H1 (cell line): ENCODE data around the gene ABCA1. TPM values are rescaled to one million over a fixed set of nuclear protein-coding genes. Genes with fewer than 3 reads are reported as not detected.
A peak's percentile ranks its signal among the peaks of the same experiment; 100 is the strongest.

Source experiments
- CTCF ChIA-PET: fragments of 300-600 bp; sonication (Branson Sonifier 250); formaldehyde crosslinking; loops from one replicate; lab custom pipeline; 2021; ENCODE audit not compliant: partially characterized antibody; lab: Charles Lee
- POLR2A ChIA-PET: fragments of 300-600 bp; sonication (Branson Sonifier 250); formaldehyde crosslinking; loops from one replicate; lab custom pipeline; 2021; ENCODE audit warnings: inconsistent platforms; ENCODE audit not compliant: partially characterized antibody; lab: Charles Lee
- DNase-seq, 2 experiments: peaks; one replicate each; pipeline versions ENCODE4 v3.0.0 to v3.0.0-alpha.2; 2010 to 2022; ENCODE audit warnings: low spot score in 2 of 2, low read depth in 1 of 2, mixed read lengths in 1 of 2
- FAIRE-seq: peaks from 2 replicates; lab custom pipeline; 2011; peaks lifted over from hg19 to GRCh38; lab: Jason Lieb, UNC
- H2AFZ ChIP-seq: 2 replicates; pipeline ENCODE4 v1.8.1; 2012; ENCODE audit warnings: low read length, inconsistent platforms
- H2AK5ac ChIP-seq: 2 replicates; pipeline ENCODE4 v1.6.1; 2013; ENCODE audit warnings: low read depth, low read length
- H2BK120ac ChIP-seq: replicated peaks from 2 replicates; pipeline ENCODE3; 2013; ENCODE audit warnings: low read depth, low read length, inconsistent platforms
- H2BK12ac ChIP-seq: 2 replicates; pipeline ENCODE4 v1.6.1; 2013; ENCODE audit warnings: low read depth, low read length
- H2BK15ac ChIP-seq: 2 replicates; pipeline ENCODE4 v1.6.1; 2013; ENCODE audit warnings: low read length
- H2BK20ac ChIP-seq: 2 replicates; pipeline ENCODE4 v1.6.1; 2013; ENCODE audit warnings: low read length
- H2BK5ac ChIP-seq: 2 replicates; pipeline ENCODE4 v1.6.1; 2013; ENCODE audit warnings: low read depth, low read length
- H3K14ac ChIP-seq: 2 replicates; pipeline ENCODE4 v1.6.1; 2013; ENCODE audit warnings: inconsistent platforms; ENCODE audit not compliant: insufficient read length
- H3K18ac ChIP-seq: 2 replicates; pipeline ENCODE4 v1.6.1; 2013; ENCODE audit warnings: low read length; ENCODE audit errors: extremely low read depth
- H3K23ac ChIP-seq: 2 replicates; pipeline ENCODE4 v1.6.1; 2013; ENCODE audit warnings: inconsistent platforms; ENCODE audit not compliant: insufficient read length
- H3K23me2 ChIP-seq: 2 replicates; pipeline ENCODE4 v1.6.1; 2013; ENCODE audit warnings: low read depth, low read length
- H3K27ac ChIP-seq: 2 replicates; pipeline ENCODE4 v1.6.1; 2011; ENCODE audit warnings: low read depth, low read length, inconsistent platforms
- H3K27me3 ChIP-seq, 4 experiments: replicated peaks in 1 of 4; 1 replicate in 1 of 4; 2 replicates in 3 of 4; pipeline versions ENCODE4 v1.6.1 to v1.8.1; 2011 to 2013; ENCODE audit warnings: low read length in 3 of 4, mild to moderate bottlenecking in 3 of 4, inconsistent platforms in 2 of 4, mixed read lengths in 2 of 4, moderate library complexity in 1 of 4; ENCODE audit not compliant: control insufficient read depth in 3 of 4, insufficient read depth in 3 of 4; ENCODE audit errors: extremely low read depth in 1 of 4
- H3K36me3 ChIP-seq, 4 experiments: 2 replicates each; pipeline versions ENCODE4 v1.6.1 to v1.8.1; 2011 to 2013; ENCODE audit warnings: mild to moderate bottlenecking in 4 of 4, low read length in 3 of 4, moderate library complexity in 2 of 4, control low read depth in 1 of 4, inconsistent platforms in 1 of 4; ENCODE audit not compliant: insufficient read depth in 4 of 4, control insufficient read depth in 2 of 4
- H3K4ac ChIP-seq: replicated peaks from 2 replicates; pipeline ENCODE3; 2013; ENCODE audit warnings: low read length, low read depth, mixed read lengths, inconsistent platforms; ENCODE audit not compliant: insufficient read length
- H3K4me1 ChIP-seq, 4 experiments: replicated peaks in 1 of 4; 1 replicate in 1 of 4; 2 replicates in 3 of 4; pipeline versions ENCODE4 v1.6.1 to v1.8.1; 2011 to 2013; ENCODE audit warnings: low read length in 3 of 4, inconsistent platforms in 2 of 4, mixed read lengths in 1 of 4; ENCODE audit not compliant: insufficient read depth in 4 of 4, control insufficient read depth in 3 of 4
- H3K4me2 ChIP-seq, 2 experiments: 2 replicates each; pipeline versions ENCODE4 v1.6.1 to v1.8.1; 2011 to 2013; ENCODE audit warnings: low read depth in 2 of 2, low read length in 2 of 2, control low read depth in 1 of 2, inconsistent platforms in 1 of 2, mild to moderate bottlenecking in 1 of 2; ENCODE audit not compliant: insufficient read depth in 1 of 2
- H3K4me3 ChIP-seq, 4 experiments: fragments of 200-600, 300-600 bp in 1 of 4; sonication (generic), shearing (Covaris generic), sonication (Bioruptor Twin) in 1 of 4; 2 replicates each; pipeline versions ENCODE4 v1.5.1 to v1.8.1; 2011 to 2016; ENCODE audit warnings: low read length in 4 of 4, low read depth in 3 of 4, control low read depth in 2 of 4, inconsistent platforms in 2 of 4, mild to moderate bottlenecking in 2 of 4, mixed read lengths in 1 of 4, moderate library complexity in 1 of 4; ENCODE audit not compliant: insufficient read depth in 2 of 4; ENCODE audit errors: extremely low read depth in 1 of 4
- H3K56ac ChIP-seq: replicated peaks from 2 replicates; pipeline ENCODE3; 2013; ENCODE audit warnings: low read depth, mild to moderate bottlenecking, mixed read lengths, low read length, inconsistent platforms; ENCODE audit not compliant: insufficient read length
- H3K79me1 ChIP-seq: 2 replicates; pipeline ENCODE4 v1.6.1; 2013; ENCODE audit warnings: low read depth, low read length, control low read depth
- H3K79me2 ChIP-seq, 2 experiments: 2 replicates each; pipeline versions ENCODE4 v1.6.1 to v1.8.1; 2012 to 2013; ENCODE audit warnings: low read length in 2 of 2, mild to moderate bottlenecking in 2 of 2, inconsistent platforms in 1 of 2; ENCODE audit not compliant: insufficient read depth in 2 of 2, control insufficient read depth in 1 of 2
- H3K9ac ChIP-seq, 4 experiments: replicated peaks in 1 of 4; 1 replicate in 1 of 4; 2 replicates in 3 of 4; pipeline versions ENCODE4 v1.6.1 to v1.8.1; 2011 to 2013; ENCODE audit warnings: low read depth in 3 of 4, low read length in 3 of 4, control low read depth in 2 of 4, mild to moderate bottlenecking in 2 of 4, moderate library complexity in 2 of 4, inconsistent platforms in 1 of 4; ENCODE audit errors: extremely low read depth in 1 of 4
- H3K9me3 ChIP-seq, 2 experiments: 2 replicates each; pipeline versions ENCODE4 v1.6.1 to v1.8.1; 2012 to 2013; ENCODE audit warnings: mild to moderate bottlenecking in 2 of 2, moderate library complexity in 2 of 2, control low read depth in 1 of 2, inconsistent platforms in 1 of 2, low read depth in 1 of 2, low read length in 1 of 2, mixed read lengths in 1 of 2; ENCODE audit not compliant: insufficient read depth in 2 of 2
- H4K20me1 ChIP-seq, 2 experiments: replicated peaks in 1 of 2; 2 replicates each; pipeline versions ENCODE3 to v1.8.1; 2011 to 2013; ENCODE audit warnings: inconsistent platforms in 2 of 2, low read length in 2 of 2, mild to moderate bottlenecking in 1 of 2; ENCODE audit not compliant: insufficient read depth in 2 of 2, control insufficient read depth in 1 of 2
- H4K5ac ChIP-seq: 2 replicates; pipeline ENCODE4 v1.6.1; 2013; ENCODE audit warnings: low read length, low read depth, mixed read lengths, inconsistent platforms; ENCODE audit not compliant: insufficient read length
- H4K8ac ChIP-seq: 2 replicates; pipeline ENCODE4 v1.8.0; 2013; ENCODE audit warnings: mild to moderate bottlenecking, moderate library complexity, low read length, inconsistent platforms; ENCODE audit not compliant: insufficient read depth; ENCODE audit errors: extremely low read depth
- H4K91ac ChIP-seq: replicated peaks from 2 replicates; pipeline ENCODE3; 2013; ENCODE audit warnings: low read length, mixed read lengths, inconsistent platforms; ENCODE audit not compliant: insufficient read length
- CBX5 ChIP-seq: fragments of 300-800, 300-1000 bp; sonication (generic); IDR thresholded peaks from 2 replicates; pipeline ENCODE4 v1.7.1; 2016; ENCODE audit warnings: antibody characterized with exemption, low read length, low read depth
- CEBPB ChIP-seq: IDR thresholded peaks from 2 replicates; pipeline ENCODE4 v1.6.1; 2012; ENCODE audit warnings: low read depth, low read length
- NRF1 ChIP-seq: IDR thresholded peaks from 2 replicates; pipeline ENCODE4 v1.6.1; 2011; ENCODE audit warnings: mild to moderate bottlenecking, low read depth, low read length, improper control_type of control experiment
- WGBS, 2 experiments: shearing (Covaris generic) in 1 of 2; methylation state at CpG; one replicate each; pipeline versions ENCODE4 v1.1.6 to v1.1.7; 2013 to 2015; ENCODE audit warnings: low lambda C conversion rate in 2 of 2, mixed read lengths in 2 of 2, inconsistent platforms in 1 of 2, low coverage in 1 of 2, missing lambda C conversion rate in 1 of 2; ENCODE audit not compliant: insufficient replicate concordance in 2 of 2, insufficient coverage in 1 of 2, insufficient read length in 1 of 2; ENCODE audit errors: extremely low coverage in 1 of 2, missing lambda C conversion rate in 1 of 2; 5-methylcytosine and 5-hydroxymethylcytosine counted together
- polyA plus RNA-seq, 7 experiments: library from polyadenylated mRNA; depleted of rRNA in 3 of 7; stranded (reverse) in 5 of 7; unstranded in 2 of 7; fragments of >200 nt in 5 of 7; fragments of 200-250 nt in 2 of 7; gene quantifications; 1 replicate in 5 of 7; 2 replicates in 1 of 7; 4 replicates in 1 of 7; pipeline versions ENCODE4 v1.2.1 to v1.2.3, GENCODE V29; 2011 to 2013; ENCODE audit warnings: missing spikeins in 2 of 7, mixed read lengths in 2 of 7
- total RNA-seq: library from RNA; stranded (reverse); fragmentation: NEBNext Ultra II Directional; extraction: Animal tissue kit (Norgen Biotek cat#: 25700); gene quantifications from 2 replicates; pipeline ENCODE4 v1.2.1, GENCODE V29; 2021

Gene ABCA1
- total and polyA plus RNA-seq, 2 of the 8 experiments (the other 6 are each of a cell fraction or from before 2014, with no cell fraction given), result 6.9 to 7.8 TPM

DNA sequence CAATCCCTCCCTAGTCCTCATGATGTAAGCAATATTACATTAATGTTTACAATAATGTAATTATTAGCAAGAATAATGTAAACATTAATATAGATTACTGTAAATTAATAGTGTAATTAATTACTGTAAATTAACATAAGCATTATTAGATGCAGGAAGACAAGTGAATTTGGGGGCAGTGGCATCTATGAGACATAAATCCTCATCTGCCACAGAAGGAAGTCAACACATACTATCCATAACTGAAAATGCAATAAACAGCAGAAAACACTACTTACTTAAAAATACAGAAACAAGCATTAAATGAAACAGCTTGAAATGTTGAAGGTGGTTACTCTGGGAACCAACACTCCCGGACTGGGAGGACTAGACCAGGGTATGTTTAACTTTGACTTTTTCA, 181.2 kb downstream of the ABCA1 start:
- DNase-seq, result no peak
- no peak for TF ChIP-seq NRF1
- no peak for TF ChIP-seq CEBPB
- no peak for TF ChIP-seq CBX5

More for the DNA sequence above, 181.2 kb downstream of the ABCA1 start:
- Histone ChIP-seq H3K18ac (no peak overlapping the region), H3K36me3 (no peaks in the 10 kb centered on the region), H2AK5ac (no peak overlapping the region), H4K20me1 (no peaks in the 10 kb centered on the region), H2BK15ac (no peak overlapping the region), H2BK120ac (no peak overlapping the region), H2AFZ (peak overlapping the region; percentile 98; the same call in 1 of the 2 replicates), H3K23me2 (peaks cover 7% of the 10 kb centered on the region; the same call in 1 of the 2 replicates), H3K4me2 (peak overlapping the region; percentile 87 to 91), H3K79me2 (no peaks in the 10 kb centered on the region), H4K8ac (no peak overlapping the region), H3K9ac (no peak overlapping the region), H4K5ac (no peak overlapping the region), H2BK5ac (no peak overlapping the region), H3K4ac (no peak overlapping the region), H2BK20ac (no peak overlapping the region), H3K23ac (no peak overlapping the region), H3K4me3 (peak overlapping the region; percentile 74 to 89 (median 80); a peak in 6 of 8 replicates), H3K9me3 (no peaks in the 10 kb centered on the region), H3K79me1 (no peaks in the 10 kb centered on the region), H3K4me1 (peaks cover 0 to 2% (median 0%) of the 10 kb centered on the region in 4 experiments; a peak in 4 of 7 replicates), H3K27ac (no peak overlapping the region), H4K91ac (no peak overlapping the region), H3K14ac (no peak overlapping the region), H3K56ac (no peak overlapping the region), H2BK12ac (no peak overlapping the region), H3K27me3 (no peaks in the 10 kb centered on the region)
- CTCF ChIA-PET, result no interaction called here
- WGBS, 2 experiments, result 46% methylated on average over 1 of the region's 1 CpG; no CpG with 5 or more reads in 1 of the 2 experiments
- POLR2A ChIA-PET, result no interaction called here
- FAIRE-seq, result no peak
